HEK293 (cell line): ENCODE results near the gene NOL4L.
A peak's percentile ranks its signal among the peaks of the same experiment; 100 is the strongest.

Source experiments
- CTCF ChIA-PET: fragments of 350-600 bp; formaldehyde crosslinking; extraction: SDS; loops from one replicate; lab custom pipeline; 2021; ENCODE audit warnings: antibody characterized with exemption; lab: Yijun Ruan, JAX
- POLR2A ChIA-PET: fragments of 300-600 bp; formaldehyde crosslinking; extraction: SDS; loops from one replicate; lab custom pipeline; 2020; ENCODE audit warnings: antibody characterized with exemption, inconsistent platforms; lab: Yijun Ruan, JAX
- H3K27ac ChIP-seq: fragments of 200-500 bp; sonication (Bioruptor generic); 2 replicates; pipeline ENCODE4 v1.5.1; 2014; ENCODE audit warnings: low read depth, low read length, control low read depth, inconsistent platforms; ENCODE audit errors: extremely low read depth
- H3K36me3 ChIP-seq, 2 experiments: fragments of 200-500 bp in 1 of 2; sonication (Bioruptor generic) in 1 of 2; 1 replicate in 1 of 2; 2 replicates in 1 of 2; pipeline ENCODE4 v1.5.1; 2014 to 2017; ENCODE audit warnings: inconsistent platforms in 2 of 2, low read length in 2 of 2; ENCODE audit not compliant: control insufficient read depth in 2 of 2, insufficient read depth in 1 of 2
- H3K4me1 ChIP-seq: fragments of 200-500 bp; sonication (Bioruptor generic); 2 replicates; pipeline ENCODE4 v1.5.1; 2014; ENCODE audit warnings: mild to moderate bottlenecking, low read length, inconsistent platforms; ENCODE audit not compliant: control insufficient read depth, insufficient read depth
- H3K4me3 ChIP-seq: 2 replicates; pipeline ENCODE4 v1.5.1; 2011; ENCODE audit warnings: low read depth, mild to moderate bottlenecking, control low read depth, low read length, moderate library complexity
- H3K9me3 ChIP-seq: fragments of 200-500 bp; sonication (Bioruptor generic); 2 replicates; pipeline ENCODE4 v1.5.1; 2014; ENCODE audit warnings: low read depth, low read length, inconsistent platforms; ENCODE audit not compliant: control insufficient read depth, insufficient read depth
- GLIS1 ChIP-seq: fragments of 450-650 bp; formaldehyde crosslinking; IDR thresholded peaks from 2 replicates; pipeline ENCODE4 v1.5.1; 2016; ENCODE audit warnings: missing biosample characterization, missing genetic modification characterization
- GLIS2 ChIP-seq: fragments of 450-650 bp; formaldehyde crosslinking; IDR thresholded peaks from 2 replicates; pipeline ENCODE4 v1.5.1; 2016; ENCODE audit warnings: missing biosample characterization, missing genetic modification characterization
- IKZF3 ChIP-seq: fragments of 450-650 bp; IDR thresholded peaks from 2 replicates; pipeline ENCODE4 v1.5.0; 2018; ENCODE audit warnings: missing biosample characterization, mild to moderate bottlenecking, missing genetic modification characterization, moderate library complexity
- KLF17 ChIP-seq: fragments of 450-650 bp; formaldehyde crosslinking; IDR thresholded peaks from 2 replicates; pipeline ENCODE4 v1.5.1; 2016; ENCODE audit warnings: missing biosample characterization, missing genetic modification characterization
- MYNN ChIP-seq: fragments of 450-650 bp; formaldehyde crosslinking; IDR thresholded peaks from 2 replicates; pipeline ENCODE4 v1.5.1; 2016; ENCODE audit warnings: missing biosample characterization, missing genetic modification characterization, borderline replicate concordance
- PRDM4 ChIP-seq: fragments of 450-650 bp; formaldehyde crosslinking; IDR thresholded peaks from 2 replicates; pipeline ENCODE4 v1.5.1; 2017; ENCODE audit warnings: missing biosample characterization, missing genetic modification characterization
- RBAK ChIP-seq: fragments of 450-650 bp; formaldehyde crosslinking; IDR thresholded peaks from 2 replicates; pipeline ENCODE4 v1.5.1; 2016; ENCODE audit warnings: missing biosample characterization, missing genetic modification characterization
- SETDB1 ChIP-seq: IDR thresholded peaks from one replicate; pipeline ENCODE4 v1.6.1; 2017; ENCODE audit warnings: mild to moderate bottlenecking, low read length, moderate library complexity, mixed read lengths; ENCODE audit not compliant: insufficient read length
- SP2 ChIP-seq: fragments of 450-650 bp; formaldehyde crosslinking; IDR thresholded peaks from 2 replicates; pipeline ENCODE4 v1.5.1; 2016; ENCODE audit warnings: missing biosample characterization, missing genetic modification characterization
- TRIM28 ChIP-seq: IDR thresholded peaks from 2 replicates; pipeline ENCODE4 v1.6.1; 2011; ENCODE audit warnings: low read length, control low read depth, borderline replicate concordance
- YY1 ChIP-seq: fragments of 450-650 bp; formaldehyde crosslinking; IDR thresholded peaks from 2 replicates; pipeline ENCODE4 v1.5.1; 2018; ENCODE audit warnings: missing biosample characterization, missing genetic modification characterization
- ZBTB48 ChIP-seq: fragments of 450-650 bp; formaldehyde crosslinking; IDR thresholded peaks from 2 replicates; pipeline ENCODE4 v1.5.1; 2016; ENCODE audit warnings: missing biosample characterization, missing genetic modification characterization
- ZBTB7A ChIP-seq: fragments of 450-650 bp; formaldehyde crosslinking; IDR thresholded peaks from 2 replicates; pipeline ENCODE4 v1.5.1; 2016; ENCODE audit warnings: low read depth, missing biosample characterization, missing genetic modification characterization
- ZBTB8A ChIP-seq: fragments of 450-650 bp; formaldehyde crosslinking; IDR thresholded peaks from 2 replicates; pipeline ENCODE4 v1.5.1; 2016; ENCODE audit warnings: missing biosample characterization, missing genetic modification characterization
- ZFP37 ChIP-seq: fragments of 450-650 bp; formaldehyde crosslinking; IDR thresholded peaks from 2 replicates; pipeline ENCODE4 v1.5.1; 2016; ENCODE audit warnings: missing biosample characterization, missing genetic modification characterization
- ZNF169 ChIP-seq: fragments of 450-650 bp; formaldehyde crosslinking; IDR thresholded peaks from 2 replicates; pipeline ENCODE4 v1.5.1; 2016; ENCODE audit warnings: missing biosample characterization, missing genetic modification characterization
- ZNF211 ChIP-seq: fragments of 450-650 bp; formaldehyde crosslinking; IDR thresholded peaks from 2 replicates; pipeline ENCODE4 v1.5.1; 2016; ENCODE audit warnings: low read depth, missing biosample characterization, missing genetic modification characterization
- ZNF223 ChIP-seq: fragments of 450-650 bp; formaldehyde crosslinking; IDR thresholded peaks from 2 replicates; pipeline ENCODE4 v1.5.1; 2016; ENCODE audit warnings: missing biosample characterization, missing genetic modification characterization
- ZNF23 ChIP-seq: fragments of 450-650 bp; formaldehyde crosslinking; IDR thresholded peaks from 2 replicates; pipeline ENCODE4 v1.5.1; 2016; ENCODE audit warnings: missing biosample characterization, missing genetic modification characterization, borderline replicate concordance
- ZNF266 ChIP-seq: fragments of 450-650 bp; formaldehyde crosslinking; IDR thresholded peaks from 2 replicates; pipeline ENCODE4 v1.5.1; 2016; ENCODE audit warnings: missing biosample characterization, missing genetic modification characterization, low read depth
- ZNF350 ChIP-seq: fragments of 450-650 bp; formaldehyde crosslinking; IDR thresholded peaks from 2 replicates; pipeline ENCODE4 v1.5.0; 2017; ENCODE audit warnings: missing biosample characterization, mild to moderate bottlenecking, missing genetic modification characterization
- ZNF362 ChIP-seq: fragments of 450-650 bp; formaldehyde crosslinking; IDR thresholded peaks from 2 replicates; pipeline ENCODE4 v1.5.1; 2016; ENCODE audit warnings: missing biosample characterization, missing genetic modification characterization
- ZNF366 ChIP-seq: fragments of 450-650 bp; formaldehyde crosslinking; conservative IDR thresholded peaks from 2 replicates; pipeline ENCODE4 v1.5.1; 2016; ENCODE audit warnings: missing biosample characterization, missing genetic modification characterization
- ZNF488 ChIP-seq: fragments of 450-650 bp; formaldehyde crosslinking; IDR thresholded peaks from 2 replicates; pipeline ENCODE4 v1.5.1; 2016; ENCODE audit warnings: missing biosample characterization, missing genetic modification characterization
- ZNF521 ChIP-seq: fragments of 450-650 bp; formaldehyde crosslinking; IDR thresholded peaks from 2 replicates; pipeline ENCODE4 v1.5.1; 2017; ENCODE audit warnings: missing biosample characterization, mild to moderate bottlenecking, missing genetic modification characterization
- ZNF555 ChIP-seq: fragments of 450-650 bp; formaldehyde crosslinking; conservative IDR thresholded peaks from 2 replicates; pipeline ENCODE4 v1.5.1; 2017; ENCODE audit warnings: missing biosample characterization, mild to moderate bottlenecking, missing genetic modification characterization, inconsistent platforms
- ZNF600 ChIP-seq: fragments of 450-650 bp; formaldehyde crosslinking; IDR thresholded peaks from 2 replicates; pipeline ENCODE4 v1.5.1; 2016; ENCODE audit warnings: missing biosample characterization, missing genetic modification characterization
- ZNF610 ChIP-seq: fragments of 450-650 bp; formaldehyde crosslinking; IDR thresholded peaks from 2 replicates; pipeline ENCODE4 v1.5.1; 2016; ENCODE audit warnings: missing biosample characterization, missing genetic modification characterization, borderline replicate concordance
- ZNF629 ChIP-seq: fragments of 450-650 bp; formaldehyde crosslinking; IDR thresholded peaks from 2 replicates; pipeline ENCODE4 v1.5.1; 2017; ENCODE audit warnings: missing biosample characterization, missing genetic modification characterization
- ZNF830 ChIP-seq: fragments of 450-650 bp; IDR thresholded peaks from 2 replicates; pipeline ENCODE4 v1.5.0; 2018; ENCODE audit warnings: missing biosample characterization, missing genetic modification characterization, low read depth, mild to moderate bottlenecking, moderate library complexity

NOL4L gene

GRCh38 chr20:32582659-32583580 is 2.2 kb downstream of the NOL4L start (continued):
- TF ChIP-seq ZBTB7A (tag by site-specific recombination), result 0 out of 2 replicates have a peak, but pooled peaks have one; percentile 45

- Histone ChIP-seq H3K27ac (no peak overlapping the region), H3K36me3 (no peaks in the 10 kb centered on the region), H3K4me3 (no peak overlapping the region), H3K4me1 (peaks cover 3% of the 10 kb centered on the region), H3K9me3 (no peaks in the 10 kb centered on the region)
- POLR2A ChIA-PET, result interaction anchor here (0.6 to 0.7 kb wide), 2 partner anchors 39 to 107 kb away, joined by 3 to 4 read pairs; no protein-coding TSS in a partner anchor
- CTCF ChIA-PET, result interaction anchor here (0.6 kb wide), 1 partner anchor 426 kb away, joined by 3 read pairs; no protein-coding TSS in a partner anchor
- TF ChIP-seq YY1 (tag by site-specific recombination), result no peak
- no peak for TF ChIP-seq ZNF366 (tag by site-specific recombination)
- TF ChIP-seq ZNF600, result 0 out of 2 replicates have a peak, but pooled peaks have one; percentile 23
- TF ChIP-seq TRIM28, result no peak
- no peak for TF ChIP-seq ZBTB48 (tag by site-specific recombination)
- TF ChIP-seq ZNF610 (tag by site-specific recombination), result no peak
- TF ChIP-seq SETDB1, result no peak
- no peak for TF ChIP-seq ZNF362 (tag by site-specific recombination)
- no peak for TF ChIP-seq ZNF521
- peak; percentile 87 for TF ChIP-seq ZNF223 (tag by site-specific recombination)
- TF ChIP-seq ZNF211, result no peak
- TF ChIP-seq ZNF555 (tag by site-specific recombination), result no peak
- peak; percentile 40 for TF ChIP-seq GLIS1 (tag by site-specific recombination)
- TF ChIP-seq ZNF488 (tag by site-specific recombination), result no peak
- TF ChIP-seq ZNF629 (tag by site-specific recombination), result no peak
- TF ChIP-seq ZNF169 (tag by site-specific recombination), result no peak
- TF ChIP-seq ZNF830 (tag by site-specific recombination), result no peak
- TF ChIP-seq KLF17 (tag by site-specific recombination), result no peak
- 0 out of 2 replicates have a peak, but pooled peaks have one; percentile 57 for TF ChIP-seq GLIS2
- TF ChIP-seq ZNF350 (tag by site-specific recombination), result no peak
- no peak for TF ChIP-seq ZNF23 (tag by site-specific recombination)
- peak; percentile 52 for TF ChIP-seq IKZF3 (tag by site-specific recombination)
- TF ChIP-seq PRDM4, result no peak
- TF ChIP-seq SP2 (tag by site-specific recombination), result peak; percentile 29; the same call in 1 of the 2 replicates
- TF ChIP-seq ZNF266, result no peak
- TF ChIP-seq ZFP37, result no peak
- TF ChIP-seq RBAK (tag by site-specific recombination), result no peak
- no peak for TF ChIP-seq MYNN (tag by site-specific recombination)
- peak; percentile 37 for TF ChIP-seq ZBTB8A
Measured at GRCh38 chr20:32581839-32582658, 3.1 kb downstream of the NOL4L start.
